Retinal pigment epithelial cell (primary cell): Measurements from ENCODE around the gene PAX5.

Experiments
- DNase-seq: peaks from one replicate; pipeline ENCODE4 v3.0.0-alpha.2; 2010; ENCODE audit warnings: low read depth
- H3K4me3 ChIP-seq: 2 replicates; pipeline ENCODE4 v1.5.1; 2011; ENCODE audit warnings: mild to moderate bottlenecking, low read length, control low read depth, moderate library complexity
- TF ChIP-seq, protein P1 (sequence below): conservative IDR thresholded peaks from 2 replicates; pipeline ENCODE4 v1.5.1; 2011; ENCODE audit warnings: low read depth, low read length, control low read depth, inconsistent platforms

The PAX5 gene

DNA sequence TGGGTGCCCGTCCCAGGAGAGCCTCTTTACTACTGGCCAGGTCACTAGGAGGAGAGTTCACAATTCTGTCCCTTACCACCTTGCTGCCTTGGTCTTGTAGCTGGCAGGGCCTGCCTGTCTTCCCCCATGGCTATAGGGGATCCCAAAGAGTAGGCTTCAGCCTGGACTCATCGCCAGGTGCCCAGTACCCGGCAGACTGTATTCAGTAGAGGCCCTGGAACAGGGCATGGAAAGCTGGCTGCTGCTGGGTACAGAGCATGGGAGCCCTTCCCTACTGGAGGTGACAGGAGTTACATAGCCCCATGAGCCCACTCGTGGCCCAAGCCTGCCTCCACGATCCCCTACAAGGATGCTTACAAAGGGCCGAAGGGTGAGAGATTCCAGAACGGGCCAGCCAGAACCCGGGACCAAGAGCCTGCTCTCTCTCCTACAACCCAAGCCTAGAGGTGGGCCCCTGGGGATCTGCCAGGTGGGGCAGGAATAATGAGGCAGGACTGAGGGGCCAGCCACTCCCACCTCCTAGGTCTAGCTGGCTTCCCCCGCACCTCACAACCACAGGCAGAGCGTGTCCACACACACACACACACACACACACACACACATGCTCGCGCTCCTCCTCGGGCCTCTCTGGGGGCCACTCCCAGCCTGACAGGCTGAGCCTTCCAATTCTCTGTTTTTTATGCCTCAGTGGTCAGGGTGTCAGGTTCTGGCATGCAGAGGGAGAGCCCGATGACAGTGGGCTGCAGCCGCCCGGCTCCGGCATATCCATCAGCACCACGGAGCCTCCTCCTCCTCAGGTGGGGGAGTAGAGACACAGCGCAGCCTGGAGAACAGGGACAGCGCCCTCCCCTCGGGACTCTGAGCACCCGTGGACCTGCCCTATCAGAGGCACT, 186.0 kb downstream of the PAX5 start:
- TF ChIP-seq, protein P1, sequence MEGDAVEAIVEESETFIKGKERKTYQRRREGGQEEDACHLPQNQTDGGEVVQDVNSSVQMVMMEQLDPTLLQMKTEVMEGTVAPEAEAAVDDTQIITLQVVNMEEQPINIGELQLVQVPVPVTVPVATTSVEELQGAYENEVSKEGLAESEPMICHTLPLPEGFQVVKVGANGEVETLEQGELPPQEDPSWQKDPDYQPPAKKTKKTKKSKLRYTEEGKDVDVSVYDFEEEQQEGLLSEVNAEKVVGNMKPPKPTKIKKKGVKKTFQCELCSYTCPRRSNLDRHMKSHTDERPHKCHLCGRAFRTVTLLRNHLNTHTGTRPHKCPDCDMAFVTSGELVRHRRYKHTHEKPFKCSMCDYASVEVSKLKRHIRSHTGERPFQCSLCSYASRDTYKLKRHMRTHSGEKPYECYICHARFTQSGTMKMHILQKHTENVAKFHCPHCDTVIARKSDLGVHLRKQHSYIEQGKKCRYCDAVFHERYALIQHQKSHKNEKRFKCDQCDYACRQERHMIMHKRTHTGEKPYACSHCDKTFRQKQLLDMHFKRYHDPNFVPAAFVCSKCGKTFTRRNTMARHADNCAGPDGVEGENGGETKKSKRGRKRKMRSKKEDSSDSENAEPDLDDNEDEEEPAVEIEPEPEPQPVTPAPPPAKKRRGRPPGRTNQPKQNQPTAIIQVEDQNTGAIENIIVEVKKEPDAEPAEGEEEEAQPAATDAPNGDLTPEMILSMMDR: no peak
- no peak for DNase-seq
- H3K4me3 ChIP-seq: no peak overlapping the region

DNA sequence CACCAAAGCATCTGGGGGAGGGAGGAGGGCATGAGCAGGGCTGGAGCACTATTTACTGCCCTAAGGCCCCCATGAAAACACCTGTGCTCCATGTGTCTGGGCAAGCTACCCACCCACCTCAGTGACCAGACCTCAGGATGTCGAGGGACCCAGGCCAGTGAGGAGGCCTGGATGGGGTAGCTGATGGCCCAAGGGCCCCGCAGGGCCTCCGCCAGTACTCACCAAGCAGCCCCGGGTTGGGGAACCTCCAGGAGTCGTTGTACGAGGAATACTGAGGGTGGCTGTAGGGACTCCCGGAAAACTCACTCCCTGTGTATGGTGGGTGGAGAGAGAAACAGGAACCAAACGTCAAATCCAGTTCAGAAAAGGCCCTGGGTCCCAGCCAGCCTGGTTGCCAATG, 187.4 kb downstream of the PAX5 start:
- H3K4me3 ChIP-seq: no peak overlapping the region
- DNase-seq: no peak
- TF ChIP-seq, protein P1: no peak

DNA sequence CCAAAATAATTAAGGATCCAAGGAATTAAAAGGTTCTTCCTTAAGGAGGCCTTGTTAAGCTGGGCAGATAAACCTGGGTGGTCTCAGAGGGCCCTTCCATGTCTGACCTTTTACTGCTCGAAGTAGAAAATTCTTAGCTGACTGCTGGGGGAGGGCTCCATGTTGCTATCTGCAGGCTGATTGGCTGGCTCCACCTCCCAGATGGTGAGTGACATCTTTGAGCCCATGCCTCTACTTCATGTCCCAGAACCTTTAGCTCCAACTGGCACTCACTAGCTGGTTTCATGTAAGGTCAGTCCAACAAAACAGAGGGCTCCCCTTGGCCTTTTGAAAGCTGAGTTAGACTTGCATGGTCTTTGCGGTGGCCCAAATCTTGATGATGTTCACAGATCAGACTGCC, 188.2 kb downstream of the PAX5 start:
- TF ChIP-seq, protein P1: no peak
- no peak overlapping the region for H3K4me3 ChIP-seq
- no peak for DNase-seq

DNA sequence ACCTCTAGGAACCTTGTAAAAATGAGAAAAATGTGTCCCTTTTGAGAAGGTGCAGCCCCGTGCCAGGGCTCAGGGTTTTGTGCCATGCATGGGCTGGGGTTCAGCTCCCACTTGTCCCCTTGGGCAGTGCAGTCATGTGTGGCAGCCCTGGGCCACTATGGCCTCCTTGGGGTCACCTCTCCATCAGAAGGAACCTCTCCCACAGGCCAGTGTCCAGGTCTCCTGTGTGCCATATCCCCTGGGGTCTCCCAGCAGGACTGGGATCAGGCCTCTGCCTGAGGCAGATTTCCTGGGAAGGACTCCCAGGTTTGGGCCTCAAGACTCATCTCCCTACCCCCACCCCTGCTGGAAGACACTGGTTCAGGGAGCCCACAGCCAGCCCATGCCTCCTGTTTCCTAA, 189.1 kb downstream of the PAX5 start:
- DNase-seq: no peak
- no peak overlapping the region for H3K4me3 ChIP-seq
- TF ChIP-seq, protein P1: no peak

DNA sequence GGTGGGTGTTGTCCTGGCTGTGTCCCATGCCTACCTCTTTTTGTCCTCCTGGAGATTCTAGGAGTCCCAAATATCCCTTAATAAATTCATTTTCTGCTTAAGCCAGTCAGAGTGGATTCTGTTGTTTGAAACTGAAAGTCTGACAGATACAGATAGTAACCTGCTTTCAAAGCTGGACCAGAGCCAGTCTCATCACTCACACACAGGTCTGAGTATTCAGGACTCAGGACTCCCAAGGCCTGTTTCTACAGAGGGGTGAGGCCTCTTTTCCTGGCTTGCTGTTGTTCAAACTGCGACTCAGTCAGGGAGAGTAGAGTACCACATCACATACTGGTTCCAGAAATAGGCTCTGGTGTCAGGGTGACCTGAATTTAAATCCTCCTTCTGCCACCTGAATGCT, 190.1 kb downstream of the PAX5 start:
- TF ChIP-seq, protein P1: no peak
- no peak for DNase-seq
- H3K4me3 ChIP-seq: no peak overlapping the region

DNA sequence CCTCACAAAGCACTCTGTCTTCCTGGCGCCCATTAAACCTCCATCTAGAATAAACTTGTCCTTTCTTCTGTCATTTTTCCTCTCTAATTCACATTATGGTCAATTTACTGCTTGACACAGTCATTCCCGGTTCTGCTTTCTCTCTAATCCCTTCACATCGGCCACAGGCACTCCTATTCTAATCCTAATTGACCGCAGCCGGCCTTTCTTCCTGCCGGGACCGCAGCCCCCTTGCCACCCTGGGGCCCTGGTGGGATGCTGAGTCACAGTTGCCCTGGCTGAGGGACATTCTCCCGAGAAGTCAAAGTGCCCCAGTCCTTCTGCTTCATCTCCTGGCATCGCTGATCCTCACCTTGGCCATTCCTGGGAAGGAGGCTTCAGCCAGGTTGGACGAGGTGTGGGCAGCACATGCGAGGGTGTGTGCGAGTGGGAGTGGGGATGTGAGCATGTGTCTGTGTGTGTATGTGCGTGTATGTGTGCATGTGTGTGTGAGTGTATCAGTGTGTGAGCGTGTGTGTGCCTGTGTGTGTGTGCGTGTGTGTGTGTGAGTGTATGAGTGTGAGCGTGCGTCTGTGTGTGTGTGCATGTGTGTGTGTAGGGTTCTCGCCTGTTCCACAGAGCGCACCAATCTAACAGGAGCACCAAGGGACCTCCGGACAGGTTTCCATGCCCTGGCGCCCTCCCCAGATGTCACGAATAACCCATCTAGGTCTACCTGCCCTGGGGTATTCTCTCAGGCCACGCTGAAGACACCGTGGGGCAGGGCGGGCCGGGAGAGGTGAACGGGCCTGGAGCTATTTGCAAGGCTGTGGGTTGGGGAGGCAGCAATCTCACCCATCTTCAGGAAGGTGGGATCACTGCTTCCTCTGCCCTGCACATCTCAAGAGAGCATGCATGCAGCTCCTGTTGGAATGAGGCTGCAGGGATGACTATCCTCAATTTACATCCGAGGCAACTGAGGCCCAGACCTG, 191.2 kb downstream of the PAX5 start:
- TF ChIP-seq, protein P1: no peak
- H3K4me3 ChIP-seq: no peak overlapping the region
- peak; percentile 28 for DNase-seq
